ENCODE data around the gene UQCR11.

UQCR11 gene

GRCh38 chr19:1613808-1614570 lies 8.7 kb upstream of the UQCR11 start:
- no peak for DNase-seq

GRCh38 chr19:1613146-1613545 lies 7.9 kb upstream of the UQCR11 start:
- no peak for DNase-seq

- no peak for DNase-seq
Measured at GRCh38 chr19:1612114-1613086, 7.1 kb upstream of the UQCR11 start.

- no peak for DNase-seq
Measured at GRCh38 chr19:1611353-1611752, 6.1 kb upstream of the UQCR11 start.

GRCh38 chr19:1610579-1610978 lies 5.3 kb upstream of the UQCR11 start:
- DNase-seq: no peak

- DNase-seq: no peak
Measured at GRCh38 chr19:1609680-1610474, 4.6 kb upstream of the UQCR11 start.

- no peak for DNase-seq
Measured at GRCh38 chr19:1609103-1609396, 3.8 kb upstream of the UQCR11 start.

- DNase-seq: no peak
Measured at GRCh38 chr19:1608359-1609102, 3.3 kb upstream of the UQCR11 start.

GRCh38 chr19:1606138-1606651 lies 933 bp upstream of the UQCR11 start:
- no peak for DNase-seq

GRCh38 chr19:1602091-1602707 lies 3.1 kb downstream of the UQCR11 start:
- DNase-seq: no peak

GRCh38 chr19:1601613-1602064 lies 3.6 kb downstream of the UQCR11 start:
- no peak for DNase-seq

GRCh38 chr19:1599460-1599846 lies 5.8 kb downstream of the UQCR11 start:
- DNase-seq: no peak

- DNase-seq: no peak
Measured at GRCh38 chr19:1598777-1599459, 6.3 kb downstream of the UQCR11 start.

- no peak for DNase-seq
Measured at GRCh38 chr19:1593501-1593772, 11.8 kb downstream of the UQCR11 start.

- DNase-seq: peak; percentile 81
Measured at GRCh38 chr19:1592755-1593500, 12.3 kb downstream of the UQCR11 start, which contains the start of gene MBD3. Gene MBD3 (minus strand): TSS chr19:1592865. CDS start chr19:1592631, 234 bp downstream.

GRCh38 chr19:1592024-1592754 lies 13.1 kb downstream of the UQCR11 start:
- DNase-seq: peak; percentile 25

GRCh38 chr19:1591421-1592023 lies 13.7 kb downstream of the UQCR11 start:
- DNase-seq: no peak

- no peak for DNase-seq
Measured at GRCh38 chr19:1590641-1591397, 14.4 kb downstream of the UQCR11 start.

GRCh38 chr19:1587872-1588271 lies 17.4 kb downstream of the UQCR11 start:
- DNase-seq: no peak

All from NCI-H510A treated with DMSO at 0.1 percent for 48 hours (cell line).